Measurements from ENCODE around the gene GLI1. TPM values are rescaled to one million over a fixed set of nuclear protein-coding genes. Genes with fewer than 3 reads are reported as not detected.
A peak's percentile ranks its signal among the peaks of the same experiment; 100 is the strongest.

Gene GLI1
- polyA plus RNA-seq, 2 donors: 0.16 to 0.28 TPM

- H3K9me3 ChIP-seq (ENCODE audit: control insufficient read depth in 2 of 2, insufficient read depth in 1 of 2, low read depth in 1 of 2, low read length in 1 of 2): no peaks in the 10 kb centered on the region
- peak overlapping the region; percentile 45 to 62 for H3K4me3 ChIP-seq (ENCODE audit: low read depth in 1 of 2, low read length in 2 of 2)
- H3K4me1 ChIP-seq (ENCODE audit: control insufficient read depth in 2 of 2, insufficient read depth in 2 of 2, low read length in 1 of 2): peaks cover 0 to 6% of the 10 kb centered on the region in 2 donors
- no peaks in the 10 kb centered on the region for H3K27me3 ChIP-seq (ENCODE audit: control insufficient read depth in 1 of 2, insufficient read depth in 2 of 2, low read length in 2 of 2)
- WGBS, 2 donors: 0 to 1% methylated on average over 24 of the region's 24 CpGs
- peak overlapping the region; percentile 65 to 74 for H3K27ac ChIP-seq (ENCODE audit: low read depth in 2 of 2, low read length in 1 of 2)
- H3K36me3 ChIP-seq (ENCODE audit: control insufficient read depth in 2 of 2, insufficient read depth in 2 of 2, low read length in 1 of 2): no peaks in the 10 kb centered on the region
These were observed 383 bp upstream of the GLI1 start for GRCh38 chr12:57459055-57459749.

GRCh38 chr12:57460468-57460784 lies 841 bp downstream of the GLI1 start:
- 0 to 4% methylated on average over 5 to 6 of the region's 6 CpGs for WGBS, 2 donors
- H3K27me3 ChIP-seq (ENCODE audit: control insufficient read depth in 1 of 2, insufficient read depth in 2 of 2, low read length in 2 of 2): no peaks in the 10 kb centered on the region
- H3K27ac ChIP-seq (ENCODE audit: low read depth in 2 of 2, low read length in 1 of 2): no peak overlapping the region
- H3K9me3 ChIP-seq (ENCODE audit: control insufficient read depth in 2 of 2, insufficient read depth in 1 of 2, low read depth in 1 of 2, low read length in 1 of 2): no peaks in the 10 kb centered on the region
- peak overlapping the region in 1 of 2 donors; percentile 62 for H3K4me3 ChIP-seq (ENCODE audit: low read depth in 1 of 2, low read length in 2 of 2)
- peaks cover 0 to 6% of the 10 kb centered on the region in 2 donors for H3K4me1 ChIP-seq (ENCODE audit: control insufficient read depth in 2 of 2, insufficient read depth in 2 of 2, low read length in 1 of 2)
- H3K36me3 ChIP-seq (ENCODE audit: control insufficient read depth in 2 of 2, insufficient read depth in 2 of 2, low read length in 1 of 2): no peaks in the 10 kb centered on the region

GRCh38 chr12:57460841-57461275 lies 1.3 kb downstream of the GLI1 start:
- 2 to 3% methylated on average over 18 to 19 of the region's 19 CpGs for WGBS, 2 donors
- H3K36me3 ChIP-seq (ENCODE audit: control insufficient read depth in 2 of 2, insufficient read depth in 2 of 2, low read length in 1 of 2): no peaks in the 10 kb centered on the region
- H3K27ac ChIP-seq (ENCODE audit: low read depth in 2 of 2, low read length in 1 of 2): no peak overlapping the region
- peaks cover 0 to 6% of the 10 kb centered on the region in 2 donors for H3K4me1 ChIP-seq (ENCODE audit: control insufficient read depth in 2 of 2, insufficient read depth in 2 of 2, low read length in 1 of 2)
- H3K4me3 ChIP-seq (ENCODE audit: low read depth in 1 of 2, low read length in 2 of 2): no peak overlapping the region
- no peaks in the 10 kb centered on the region for H3K27me3 ChIP-seq (ENCODE audit: control insufficient read depth in 1 of 2, insufficient read depth in 2 of 2, low read length in 2 of 2)
- H3K9me3 ChIP-seq (ENCODE audit: control insufficient read depth in 2 of 2, insufficient read depth in 1 of 2, low read depth in 1 of 2, low read length in 1 of 2): no peaks in the 10 kb centered on the region

GRCh38 chr12:57461276-57461916 lies 1.8 kb downstream of the GLI1 start:
- WGBS, 2 donors: 1 to 2% methylated on average over 22 to 32 of the region's 32 CpGs
- peaks cover 0 to 6% of the 10 kb centered on the region in 2 donors for H3K4me1 ChIP-seq (ENCODE audit: control insufficient read depth in 2 of 2, insufficient read depth in 2 of 2, low read length in 1 of 2)

GRCh38 chr12:57461917-57462250 lies 2.3 kb downstream of the GLI1 start:
- H3K27me3 ChIP-seq (ENCODE audit: control insufficient read depth in 1 of 2, insufficient read depth in 2 of 2, low read length in 2 of 2): no peaks in the 10 kb centered on the region
- H3K4me3 ChIP-seq (ENCODE audit: low read depth in 1 of 2, low read length in 2 of 2): peak overlapping the region; percentile 44 to 50
- H3K36me3 ChIP-seq (ENCODE audit: control insufficient read depth in 2 of 2, insufficient read depth in 2 of 2, low read length in 1 of 2): no peaks in the 10 kb centered on the region
- WGBS, 2 donors: 0% methylated on average over 9 of the region's 9 CpGs
- peaks cover 0 to 6% of the 10 kb centered on the region in 2 donors for H3K4me1 ChIP-seq (ENCODE audit: control insufficient read depth in 2 of 2, insufficient read depth in 2 of 2, low read length in 1 of 2)
- H3K27ac ChIP-seq (ENCODE audit: low read depth in 2 of 2, low read length in 1 of 2): peak overlapping the region in 1 of 2 donors; percentile 78
- H3K9me3 ChIP-seq (ENCODE audit: control insufficient read depth in 2 of 2, insufficient read depth in 1 of 2, low read depth in 1 of 2, low read length in 1 of 2): no peaks in the 10 kb centered on the region

More at GRCh38 chr12:57461276-57461916, 1.8 kb downstream of the GLI1 start:
- no peaks in the 10 kb centered on the region for H3K36me3 ChIP-seq (ENCODE audit: control insufficient read depth in 2 of 2, insufficient read depth in 2 of 2, low read length in 1 of 2)
- no peaks in the 10 kb centered on the region for H3K27me3 ChIP-seq (ENCODE audit: control insufficient read depth in 1 of 2, insufficient read depth in 2 of 2, low read length in 2 of 2)
- no peaks in the 10 kb centered on the region for H3K9me3 ChIP-seq (ENCODE audit: control insufficient read depth in 2 of 2, insufficient read depth in 1 of 2, low read depth in 1 of 2, low read length in 1 of 2)
- H3K4me3 ChIP-seq (ENCODE audit: low read depth in 1 of 2, low read length in 2 of 2): peak overlapping the region in 1 of 2 donors; percentile 50
- H3K27ac ChIP-seq (ENCODE audit: low read depth in 2 of 2, low read length in 1 of 2): no peak overlapping the region

- Histone ChIP-seq H3K9me3 (ENCODE audit: control insufficient read depth in 2 of 2, insufficient read depth in 1 of 2, low read depth in 1 of 2, low read length in 1 of 2) (no peaks in the 10 kb centered on the region), H3K27ac (ENCODE audit: low read depth in 2 of 2, low read length in 1 of 2) (peak overlapping the region; percentile 78 to 82), H3K4me1 (ENCODE audit: control insufficient read depth in 2 of 2, insufficient read depth in 2 of 2, low read length in 1 of 2) (peaks cover 0 to 6% of the 10 kb centered on the region in 2 donors), H3K27me3 (ENCODE audit: control insufficient read depth in 1 of 2, insufficient read depth in 2 of 2, low read length in 2 of 2) (no peaks in the 10 kb centered on the region), H3K36me3 (ENCODE audit: control insufficient read depth in 2 of 2, insufficient read depth in 2 of 2, low read length in 1 of 2) (no peaks in the 10 kb centered on the region), H3K4me3 (ENCODE audit: low read depth in 1 of 2, low read length in 2 of 2) (peak overlapping the region; percentile 44 to 50)
- 0 to 1% methylated on average over 28 of the region's 28 CpGs for WGBS, 2 donors
These were observed 2.8 kb downstream of the GLI1 start for GRCh38 chr12:57462251-57462911.

- Histone ChIP-seq H3K27me3 (ENCODE audit: control insufficient read depth in 1 of 2, insufficient read depth in 2 of 2, low read length in 2 of 2) (no peaks in the 10 kb centered on the region), H3K9me3 (ENCODE audit: control insufficient read depth in 2 of 2, insufficient read depth in 1 of 2, low read depth in 1 of 2, low read length in 1 of 2) (no peaks in the 10 kb centered on the region), H3K4me1 (ENCODE audit: control insufficient read depth in 2 of 2, insufficient read depth in 2 of 2, low read length in 1 of 2) (peaks cover 0 to 6% of the 10 kb centered on the region in 2 donors), H3K4me3 (ENCODE audit: low read depth in 1 of 2, low read length in 2 of 2) (no peak overlapping the region), H3K27ac (ENCODE audit: low read depth in 2 of 2, low read length in 1 of 2) (no peak overlapping the region), H3K36me3 (ENCODE audit: control insufficient read depth in 2 of 2, insufficient read depth in 2 of 2, low read length in 1 of 2) (no peaks in the 10 kb centered on the region)
- WGBS, 2 donors: 29 to 32% methylated on average over 5 of the region's 5 CpGs
These were observed 3.3 kb downstream of the GLI1 start for GRCh38 chr12:57462912-57463253.

- 94 to 95% methylated on average over 12 of the region's 12 CpGs for WGBS, 2 donors
- H3K27me3 ChIP-seq (ENCODE audit: control insufficient read depth in 1 of 2, insufficient read depth in 2 of 2, low read length in 2 of 2): no peaks in the 10 kb centered on the region
- no peaks in the 10 kb centered on the region for H3K36me3 ChIP-seq (ENCODE audit: control insufficient read depth in 2 of 2, insufficient read depth in 2 of 2, low read length in 1 of 2)
These were observed 5.0 kb downstream of the GLI1 start for GRCh38 chr12:57464569-57464968.

GRCh38 chr12:57465030-57465746 lies 5.6 kb downstream of the GLI1 start:
- H3K27me3 ChIP-seq (ENCODE audit: control insufficient read depth in 1 of 2, insufficient read depth in 2 of 2, low read length in 2 of 2): no peaks in the 10 kb centered on the region
- no peak overlapping the region for H3K27ac ChIP-seq (ENCODE audit: low read depth in 2 of 2, low read length in 1 of 2)
- H3K36me3 ChIP-seq (ENCODE audit: control insufficient read depth in 2 of 2, insufficient read depth in 2 of 2, low read length in 1 of 2): peaks cover 0 to 2% of the 10 kb centered on the region in 2 donors
- WGBS, 2 donors: 84 to 87% methylated on average over 6 of the region's 6 CpGs
- no peak overlapping the region for H3K4me3 ChIP-seq (ENCODE audit: low read depth in 1 of 2, low read length in 2 of 2)
- H3K4me1 ChIP-seq (ENCODE audit: control insufficient read depth in 2 of 2, insufficient read depth in 2 of 2, low read length in 1 of 2): peaks cover 0 to 6% of the 10 kb centered on the region in 2 donors
- no peaks in the 10 kb centered on the region for H3K9me3 ChIP-seq (ENCODE audit: control insufficient read depth in 2 of 2, insufficient read depth in 1 of 2, low read depth in 1 of 2, low read length in 1 of 2)

More at GRCh38 chr12:57464569-57464968, 5.0 kb downstream of the GLI1 start:
- H3K4me3 ChIP-seq (ENCODE audit: low read depth in 1 of 2, low read length in 2 of 2): no peak overlapping the region
- H3K9me3 ChIP-seq (ENCODE audit: control insufficient read depth in 2 of 2, insufficient read depth in 1 of 2, low read depth in 1 of 2, low read length in 1 of 2): no peaks in the 10 kb centered on the region
- no peak overlapping the region for H3K27ac ChIP-seq (ENCODE audit: low read depth in 2 of 2, low read length in 1 of 2)
- peaks cover 0 to 6% of the 10 kb centered on the region in 2 donors for H3K4me1 ChIP-seq (ENCODE audit: control insufficient read depth in 2 of 2, insufficient read depth in 2 of 2, low read length in 1 of 2)
